Measurements from ENCODE around the gene SIK2. TPM values are rescaled to one million over a fixed set of nuclear protein-coding genes. Genes with fewer than 3 reads are reported as not detected.

Gene SIK2
- total RNA-seq, 1 experiment from 2014 or later = 9.0 TPM

DNA sequence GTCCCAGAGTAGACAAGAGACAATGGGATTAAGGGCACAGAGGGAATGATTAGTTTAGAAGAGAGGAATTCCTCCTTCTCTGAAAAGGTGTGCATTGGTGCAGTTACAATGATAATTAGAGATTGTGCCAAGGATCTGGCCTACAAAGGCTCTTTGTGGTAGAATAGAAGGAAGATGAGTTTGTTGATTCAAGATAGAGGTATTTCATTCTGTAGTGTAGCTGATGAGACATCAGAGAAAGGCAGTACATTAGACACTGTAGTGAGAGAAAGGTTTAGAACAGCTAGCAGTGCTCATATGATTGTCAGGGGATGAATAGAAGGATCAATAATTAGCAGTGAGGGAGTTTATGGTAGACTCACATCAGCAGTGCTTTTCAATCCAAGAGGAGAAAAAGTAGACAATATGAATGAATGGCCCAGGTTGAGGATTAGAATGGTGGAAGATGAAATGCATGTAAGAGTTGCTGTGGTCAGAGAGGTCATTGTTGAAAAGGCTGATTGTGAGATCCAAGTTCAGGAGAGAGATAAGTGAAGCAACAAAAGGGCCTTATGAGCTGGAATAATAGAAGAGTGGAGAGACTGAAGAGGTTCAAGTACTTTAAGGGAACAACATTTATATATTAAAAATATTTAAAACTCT is 28.9 kb downstream of the SIK2 start:
- Histone ChIP-seq H3F3A (ENCODE audit: low read length, unreplicated experiment) (no peaks in the 10 kb centered on the region), H4K20me1 (ENCODE audit: low read length) (no peaks in the 10 kb centered on the region), H3K9me3 (ENCODE audit: low read length) (no peaks in the 10 kb centered on the region), H3K4me1 (ENCODE audit: insufficient read depth, low read length) (peaks cover 18% of the 10 kb centered on the region), H2AFZ (ENCODE audit: low read length) (no peak overlapping the region), H3K4me2 (ENCODE audit: low read length) (no peak overlapping the region), H3K79me2 (ENCODE audit: low read length) (no peaks in the 10 kb centered on the region), H3K27ac (ENCODE audit: low read length) (no peak overlapping the region), H3K9me2 (replicated peaks; ENCODE audit: low read length) (no peaks in the 10 kb centered on the region), H3K9ac (ENCODE audit: low read length) (no peak overlapping the region), H3K36me3 (ENCODE audit: low read depth, low read length) (no peaks in the 10 kb centered on the region), H3K27me3 (ENCODE audit: low read length) (no peaks in the 10 kb centered on the region), H3K4me3 (ENCODE audit: low read length) (no peak overlapping the region)
- BruUV-seq (replicated peaks) = no TSS peak
- DNase-seq (no peak), ATAC-seq (no peak)
- intact Hi-C loops (cut with micrococcal nuclease) = no loop called here
- CTCF ChIA-PET = no interaction called here
- POLR2A ChIA-PET (ENCODE audit: unreplicated experiment) = no interaction called here
- TF ChIP-seq EZH2phosphoT487 (IDR thresholded peaks at IDR 0.05; ENCODE audit: borderline replicate concordance, low read length) (no peak), EZH2 (IDR thresholded peaks at IDR 0.05; ENCODE audit: low read length, unreplicated experiment) (no peak)
- TF ChIP-seq, protein P1, sequence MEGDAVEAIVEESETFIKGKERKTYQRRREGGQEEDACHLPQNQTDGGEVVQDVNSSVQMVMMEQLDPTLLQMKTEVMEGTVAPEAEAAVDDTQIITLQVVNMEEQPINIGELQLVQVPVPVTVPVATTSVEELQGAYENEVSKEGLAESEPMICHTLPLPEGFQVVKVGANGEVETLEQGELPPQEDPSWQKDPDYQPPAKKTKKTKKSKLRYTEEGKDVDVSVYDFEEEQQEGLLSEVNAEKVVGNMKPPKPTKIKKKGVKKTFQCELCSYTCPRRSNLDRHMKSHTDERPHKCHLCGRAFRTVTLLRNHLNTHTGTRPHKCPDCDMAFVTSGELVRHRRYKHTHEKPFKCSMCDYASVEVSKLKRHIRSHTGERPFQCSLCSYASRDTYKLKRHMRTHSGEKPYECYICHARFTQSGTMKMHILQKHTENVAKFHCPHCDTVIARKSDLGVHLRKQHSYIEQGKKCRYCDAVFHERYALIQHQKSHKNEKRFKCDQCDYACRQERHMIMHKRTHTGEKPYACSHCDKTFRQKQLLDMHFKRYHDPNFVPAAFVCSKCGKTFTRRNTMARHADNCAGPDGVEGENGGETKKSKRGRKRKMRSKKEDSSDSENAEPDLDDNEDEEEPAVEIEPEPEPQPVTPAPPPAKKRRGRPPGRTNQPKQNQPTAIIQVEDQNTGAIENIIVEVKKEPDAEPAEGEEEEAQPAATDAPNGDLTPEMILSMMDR (conservative IDR thresholded peaks at IDR 0.05; ENCODE audit: low read depth, low read length) = no peak

GRCh38 chr11:111631666-111632039 is 29.4 kb downstream of the SIK2 start:
- DNase-seq (peak; percentile 15), ATAC-seq (no peak)
- intact Hi-C loops (cut with micrococcal nuclease) = no loop called here
- H3K27ac ChIP-seq (ENCODE audit: low read length) = no peak overlapping the region
- H3K79me2 ChIP-seq (ENCODE audit: low read length) = no peaks in the 10 kb centered on the region
- no peaks in the 10 kb centered on the region for H3K36me3 ChIP-seq (ENCODE audit: low read depth, low read length)
- no peak for TF ChIP-seq EZH2phosphoT487 (IDR thresholded peaks at IDR 0.05; ENCODE audit: borderline replicate concordance, low read length)
- TF ChIP-seq, protein P1 (conservative IDR thresholded peaks at IDR 0.05; ENCODE audit: low read depth, low read length) = no peak
- TF ChIP-seq EZH2 (IDR thresholded peaks at IDR 0.05; ENCODE audit: low read length, unreplicated experiment) = no peak
- no peaks in the 10 kb centered on the region for H4K20me1 ChIP-seq (ENCODE audit: low read length)
- H3K4me2 ChIP-seq (ENCODE audit: low read length) = no peak overlapping the region
- no peaks in the 10 kb centered on the region for H3K9me3 ChIP-seq (ENCODE audit: low read length)
- no peaks in the 10 kb centered on the region for H3K27me3 ChIP-seq (ENCODE audit: low read length)
- H3K9ac ChIP-seq (ENCODE audit: low read length) = no peak overlapping the region
- ChIA-PET CTCF (no interaction called here), POLR2A (ENCODE audit: unreplicated experiment) (no interaction called here)
- H3K9me2 ChIP-seq (replicated peaks; ENCODE audit: low read length) = no peaks in the 10 kb centered on the region
- no peak overlapping the region for H3K4me3 ChIP-seq (ENCODE audit: low read length)
- H3K4me1 ChIP-seq (ENCODE audit: insufficient read depth, low read length) = peaks cover 18% of the 10 kb centered on the region
- BruUV-seq (replicated peaks) = no TSS peak
- H2AFZ ChIP-seq (ENCODE audit: low read length) = no peak overlapping the region
- no peaks in the 10 kb centered on the region for H3F3A ChIP-seq (ENCODE audit: low read length, unreplicated experiment)

- TF ChIP-seq EZH2phosphoT487 (IDR thresholded peaks at IDR 0.05; ENCODE audit: borderline replicate concordance, low read length) = no peak
- TF ChIP-seq EZH2 (IDR thresholded peaks at IDR 0.05; ENCODE audit: low read length, unreplicated experiment) = no peak
- TF ChIP-seq, protein P1 (conservative IDR thresholded peaks at IDR 0.05; ENCODE audit: low read depth, low read length) = no peak
- POLR2A ChIA-PET (ENCODE audit: unreplicated experiment) = no interaction called here
- no peaks in the 10 kb centered on the region for H3K27me3 ChIP-seq (ENCODE audit: low read length)
- no peaks in the 10 kb centered on the region for H3K79me2 ChIP-seq (ENCODE audit: low read length)
- H3K36me3 ChIP-seq (ENCODE audit: low read depth, low read length) = no peaks in the 10 kb centered on the region
- no peak overlapping the region for H3K27ac ChIP-seq (ENCODE audit: low read length)
- no peak overlapping the region for H3K4me2 ChIP-seq (ENCODE audit: low read length)
- H3K9me2 ChIP-seq (replicated peaks; ENCODE audit: low read length) = no peaks in the 10 kb centered on the region
- intact Hi-C loops (cut with micrococcal nuclease) = no loop called here
- no peak overlapping the region for H2AFZ ChIP-seq (ENCODE audit: low read length)
- H3K4me3 ChIP-seq (ENCODE audit: low read length) = no peak overlapping the region
- ATAC-seq (no peak), DNase-seq (no peak)
- no peaks in the 10 kb centered on the region for H4K20me1 ChIP-seq (ENCODE audit: low read length)
- BruUV-seq (replicated peaks) = no TSS peak
- CTCF ChIA-PET = no interaction called here
- no peaks in the 10 kb centered on the region for H3K9me3 ChIP-seq (ENCODE audit: low read length)
- no peaks in the 10 kb centered on the region for H3F3A ChIP-seq (ENCODE audit: low read length, unreplicated experiment)
- H3K4me1 ChIP-seq (ENCODE audit: insufficient read depth, low read length) = peaks cover 18% of the 10 kb centered on the region
- no peak overlapping the region for H3K9ac ChIP-seq (ENCODE audit: low read length)
Measured at GRCh38 chr11:111632516-111633220, 30.4 kb downstream of the SIK2 start.

Measured in PC-3 (cell line).